Measurements from ENCODE around the gene RSPH3. TPM values are rescaled to one million over a fixed set of nuclear protein-coding genes. Genes with fewer than 3 reads are reported as not detected.
"Not testable (repeated sequence)": the region's sequence is repeated elsewhere in the genome, so short reads cannot be mapped to it uniquely, and the experiment has no call there.

RSPH3 gene
- total and polyA plus RNA-seq, 2 experiments from 2014 or later: 8.0 to 8.2 TPM

GRCh38 chr6:158991017-158991723 is 8.8 kb downstream of the RSPH3 start:
- H3K4me3 ChIP-seq: no peak overlapping the region
- H4K20me1 ChIP-seq (ENCODE audit: insufficient read depth, poor library complexity, severe bottlenecking): no peaks in the 10 kb centered on the region
- 95% methylated on average over 2 of the region's 2 CpGs for WGBS (ENCODE audit: low lambda C conversion rate, missing lambda C conversion rate)

GRCh38 chr6:158989711-158990110 is 10.3 kb downstream of the RSPH3 start:
- not testable (repeated sequence) for H3K27ac ChIP-seq; H3K4me2 ChIP-seq; H3K4me1 ChIP-seq (ENCODE audit: insufficient read depth); H2AFZ ChIP-seq; H3K4me3 ChIP-seq; H3K36me3 ChIP-seq (replicated peaks; ENCODE audit: insufficient read depth, low read depth); H3K9me2 ChIP-seq (replicated peaks; ENCODE audit: insufficient read depth); H3K27me3 ChIP-seq; DNase-seq (ENCODE audit: low spot score); H4K20me1 ChIP-seq (ENCODE audit: insufficient read depth, poor library complexity, severe bottlenecking); H3K79me2 ChIP-seq; H3K9me3 ChIP-seq (ENCODE audit: low read depth)
- 100% methylated on average over 2 of the region's 2 CpGs for WGBS (ENCODE audit: low lambda C conversion rate, missing lambda C conversion rate)

More at GRCh38 chr6:158991017-158991723, 8.8 kb downstream of the RSPH3 start:
- H3K9me2 ChIP-seq (replicated peaks; ENCODE audit: insufficient read depth): no peaks in the 10 kb centered on the region
- H3K27ac ChIP-seq: no peak overlapping the region
- TF ChIP-seq EZH2 (IDR thresholded peaks at IDR 0.05; ENCODE audit: borderline replicate concordance) (no peak), CTCF (IDR thresholded peaks at IDR 0.05; ENCODE audit: poor library complexity) (no peak), EZH2phosphoT487 (IDR thresholded peaks at IDR 0.05; ENCODE audit: low read depth, severe bottlenecking, unreplicated experiment) (no peak)
- no peak for DNase-seq (ENCODE audit: low spot score)
- no peak overlapping the region for H2AFZ ChIP-seq
- H3K79me2 ChIP-seq: no peaks in the 10 kb centered on the region
- no peak overlapping the region for H3K4me2 ChIP-seq
- H3K36me3 ChIP-seq (replicated peaks; ENCODE audit: insufficient read depth, low read depth): no peaks in the 10 kb centered on the region
- no peaks in the 10 kb centered on the region for H3K27me3 ChIP-seq
- H3K9me3 ChIP-seq (ENCODE audit: low read depth): no peaks in the 10 kb centered on the region
- H3K4me1 ChIP-seq (ENCODE audit: insufficient read depth): no peaks in the 10 kb centered on the region

- H3K36me3 ChIP-seq (replicated peaks; ENCODE audit: insufficient read depth, low read depth): no peaks in the 10 kb centered on the region
- no peaks in the 10 kb centered on the region for H3K9me3 ChIP-seq (ENCODE audit: low read depth)
- no peaks in the 10 kb centered on the region for H4K20me1 ChIP-seq (ENCODE audit: insufficient read depth, poor library complexity, severe bottlenecking)
- no peaks in the 10 kb centered on the region for H3K27me3 ChIP-seq
- no peak for TF ChIP-seq EZH2phosphoT487 (IDR thresholded peaks at IDR 0.05; ENCODE audit: low read depth, severe bottlenecking, unreplicated experiment)
- no peak for TF ChIP-seq CTCF (IDR thresholded peaks at IDR 0.05; ENCODE audit: poor library complexity)
- no peak for TF ChIP-seq EZH2 (IDR thresholded peaks at IDR 0.05; ENCODE audit: borderline replicate concordance)
- H3K4me3 ChIP-seq: no peak overlapping the region
- no peaks in the 10 kb centered on the region for H3K79me2 ChIP-seq
- H3K4me2 ChIP-seq: no peak overlapping the region
- no peak overlapping the region for H2AFZ ChIP-seq
- H3K4me1 ChIP-seq (ENCODE audit: insufficient read depth): no peaks in the 10 kb centered on the region
- no peak for DNase-seq (ENCODE audit: low spot score)
- WGBS (ENCODE audit: low lambda C conversion rate, missing lambda C conversion rate): 97% methylated on average over 1 of the region's 1 CpG
- no peak overlapping the region for H3K27ac ChIP-seq
- H3K9me2 ChIP-seq (replicated peaks; ENCODE audit: insufficient read depth): no peaks in the 10 kb centered on the region
Measured at GRCh38 chr6:158988477-158988876, 11.5 kb downstream of the RSPH3 start.

- H3K27ac ChIP-seq: no peak overlapping the region
- no peak overlapping the region for H2AFZ ChIP-seq
- H3K4me1 ChIP-seq (ENCODE audit: insufficient read depth): no peaks in the 10 kb centered on the region
- 100% methylated on average over 1 of the region's 1 CpG for WGBS (ENCODE audit: low lambda C conversion rate, missing lambda C conversion rate)
- no peaks in the 10 kb centered on the region for H3K36me3 ChIP-seq (replicated peaks; ENCODE audit: insufficient read depth, low read depth)
- TF ChIP-seq EZH2phosphoT487 (IDR thresholded peaks at IDR 0.05; ENCODE audit: low read depth, severe bottlenecking, unreplicated experiment) (no peak), CTCF (IDR thresholded peaks at IDR 0.05; ENCODE audit: poor library complexity) (no peak), EZH2 (IDR thresholded peaks at IDR 0.05; ENCODE audit: borderline replicate concordance) (no peak)
- H3K4me3 ChIP-seq: no peak overlapping the region
- DNase-seq (ENCODE audit: low spot score): no peak
- no peaks in the 10 kb centered on the region for H3K27me3 ChIP-seq
- no peaks in the 10 kb centered on the region for H3K9me2 ChIP-seq (replicated peaks; ENCODE audit: insufficient read depth)
- H3K4me2 ChIP-seq: no peak overlapping the region
- no peaks in the 10 kb centered on the region for H4K20me1 ChIP-seq (ENCODE audit: insufficient read depth, poor library complexity, severe bottlenecking)
- H3K9me3 ChIP-seq (ENCODE audit: low read depth): no peaks in the 10 kb centered on the region
- no peaks in the 10 kb centered on the region for H3K79me2 ChIP-seq
Measured at GRCh38 chr6:158987657-158988056, 12.3 kb downstream of the RSPH3 start.

Measured in hepatocyte (in vitro differentiated cells).